Fibroblast of the aortic adventitia (primary cell): Measurements from ENCODE around the gene KRT32. TPM values are rescaled to one million over a fixed set of nuclear protein-coding genes. Genes with fewer than 3 reads are reported as not detected.

Experiments used
- DNase-seq: peaks from one replicate; pipeline ENCODE4 v3.0.0-alpha.2; 2010; ENCODE audit warnings: low read depth
- H3K4me3 ChIP-seq: 2 replicates; pipeline ENCODE4 v1.5.1; 2011; ENCODE audit warnings: low read depth, mild to moderate bottlenecking, control low read depth, low read length, moderate library complexity
- CTCF ChIP-seq: IDR thresholded peaks from 2 replicates; pipeline ENCODE4 v1.5.1; 2011; ENCODE audit warnings: mild to moderate bottlenecking, low read length, control low read depth, inconsistent platforms; ENCODE audit not compliant: insufficient read depth
- total RNA-seq: library from RNA; depleted of rRNA; stranded (reverse); fragments of >200 nt; gene quantifications from 2 replicates; pipeline ENCODE4 v1.2.3, GENCODE V29; 2012; ENCODE audit warnings: low replicate concordance

Gene KRT32
- total RNA-seq, 1 donor, result 0.09 TPM

- no peak overlapping the region for H3K4me3 ChIP-seq
- no peak for DNase-seq
- no peak for TF ChIP-seq CTCF
Observed at GRCh38 chr17:41511116-41511515, 43.9 kb upstream of the KRT32 start.

DNA sequence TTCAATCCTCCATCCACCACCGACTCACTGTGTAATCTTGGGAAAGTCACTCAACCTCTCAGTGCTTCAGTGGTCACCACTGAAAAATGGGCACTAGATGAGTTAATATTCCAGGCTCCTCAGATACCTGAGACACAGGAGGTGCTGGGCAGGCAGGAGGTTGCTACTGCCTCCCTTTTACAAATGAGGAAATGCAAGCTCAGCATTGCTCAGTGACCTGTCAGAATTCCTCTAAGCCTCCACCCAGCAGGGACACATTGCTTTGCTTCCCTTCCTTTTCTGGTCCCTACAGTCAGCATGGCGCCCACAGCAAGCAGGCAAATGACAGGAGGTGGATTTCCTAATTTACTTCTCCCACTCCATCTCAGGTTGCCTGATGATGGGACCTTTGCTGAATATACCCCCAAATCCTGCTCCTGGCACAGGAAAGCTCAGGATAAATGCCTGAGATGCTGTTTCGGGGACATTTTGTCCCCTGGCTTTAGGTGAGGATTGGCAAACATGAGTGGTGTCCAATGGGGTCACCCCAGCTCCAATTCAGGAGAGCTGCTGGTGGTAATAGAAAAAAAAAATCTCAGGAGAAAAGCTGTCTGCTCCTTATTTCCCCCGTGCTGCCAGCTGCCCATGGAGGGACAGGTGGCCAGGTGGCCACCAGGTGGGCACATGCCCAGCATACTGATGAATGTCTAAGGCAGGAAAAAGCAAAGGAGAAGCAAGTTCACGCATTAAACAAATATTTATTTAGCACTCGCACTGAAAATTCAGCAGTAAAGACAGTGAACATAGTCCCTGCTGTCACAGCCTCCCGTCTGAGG lies 43.3 kb upstream of the KRT32 start:
- no peak for DNase-seq
- TF ChIP-seq CTCF, result no peak
- H3K4me3 ChIP-seq, result no peak overlapping the region

DNA sequence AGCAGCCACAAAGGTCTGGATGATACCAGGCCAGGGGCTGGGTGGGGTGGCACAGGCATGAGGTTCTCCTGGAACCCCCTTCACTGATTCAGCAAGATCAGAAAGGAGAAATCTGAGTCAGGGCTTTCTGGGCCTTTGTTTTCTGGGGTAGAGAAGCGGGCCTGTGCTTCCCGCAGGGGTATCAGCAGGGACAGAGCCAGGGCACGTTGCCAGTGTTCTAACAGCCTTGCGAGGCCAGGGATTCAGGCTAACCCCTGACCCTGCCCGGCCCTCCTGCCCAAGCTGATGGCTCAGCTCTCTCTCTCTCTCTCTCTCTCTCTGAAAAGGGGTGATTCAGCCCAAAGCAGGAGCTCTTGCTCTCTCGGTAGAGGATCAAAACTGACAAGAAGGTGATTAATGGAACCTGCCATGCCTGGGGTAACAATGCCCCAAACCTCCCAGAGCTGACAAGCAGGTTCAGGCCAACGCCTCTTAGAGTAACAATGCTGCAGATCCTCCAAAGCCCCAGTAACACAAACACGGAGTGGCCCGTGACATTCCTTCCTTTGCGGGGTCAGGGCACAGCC lies 40.2 kb upstream of the KRT32 start:
- TF ChIP-seq CTCF, result no peak
- no peak overlapping the region for H3K4me3 ChIP-seq
- DNase-seq, result peak; percentile 27

DNA sequence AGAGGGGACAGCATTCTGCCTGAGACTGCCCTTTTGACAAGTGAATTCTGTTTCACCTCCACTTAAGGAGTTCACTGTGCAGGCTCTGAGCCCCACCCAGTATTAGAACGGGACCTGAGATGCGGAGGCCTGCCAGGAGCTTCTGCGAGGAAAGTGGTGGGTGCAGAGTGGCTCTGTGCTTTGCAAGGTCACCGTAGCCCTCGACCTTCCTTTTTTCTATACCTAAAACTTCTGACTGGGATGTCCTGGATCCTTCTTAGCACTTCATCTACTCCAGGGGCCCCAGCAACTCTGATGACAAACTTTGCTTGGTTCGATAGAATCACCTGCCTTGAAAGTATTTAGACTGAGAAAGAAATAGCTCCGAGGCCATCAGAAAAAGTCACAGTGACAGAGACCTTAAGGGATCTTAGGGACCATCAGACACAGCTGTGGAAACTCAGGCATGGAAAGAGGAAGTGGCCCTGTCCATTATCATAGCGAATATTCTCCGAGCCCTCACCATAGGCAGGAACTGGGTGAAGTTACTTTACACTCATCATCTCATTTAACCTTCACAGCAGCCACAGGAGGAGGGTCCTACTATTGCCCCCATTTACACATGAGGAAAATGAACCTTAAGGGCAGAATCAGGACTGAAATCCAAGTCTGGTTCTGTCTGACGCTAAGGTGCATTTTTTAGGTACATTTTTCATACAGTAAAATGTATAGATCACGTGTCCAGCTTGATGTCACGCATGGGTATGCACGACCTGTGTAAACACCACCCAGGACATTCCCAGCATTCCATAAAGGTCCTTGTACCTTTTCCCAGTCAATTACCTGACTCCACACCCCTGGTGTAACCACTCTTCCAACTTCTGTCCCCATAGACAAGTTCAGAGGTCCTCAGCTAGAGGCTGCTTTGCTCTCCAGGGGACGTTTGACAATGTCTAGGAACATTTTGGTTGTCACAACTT lies 38.9 kb upstream of the KRT32 start:
- no peak overlapping the region for H3K4me3 ChIP-seq
- no peak for DNase-seq
- no peak for TF ChIP-seq CTCF

- no peak within 1 kb of the TSS for H3K4me3 ChIP-seq
- no peak for TF ChIP-seq CTCF
- no peak for DNase-seq
Observed at GRCh38 chr17:41505007-41505808, 38.0 kb upstream of the KRT32 start, which contains the start of gene KRT13. Gene KRT13, minus strand, starts transcription at chr17:41505612. Its CDS starts 62 bp downstream, at chr17:41505550.
